Ovary (tissue), 3 donors: ENCODE data around the gene COX6B2.

Experiments used
- CTCF ChIP-seq, 3 donors: fragments of 450-650 bp in 2 of 3; fragments of 200-600 bp in 1 of 3; IDR thresholded peaks; one replicate each; pipeline versions ENCODE4 v1.5.1 to v1.8.0; 2016 to 2022; ENCODE audit warnings: antibody characterized with exemption in 3 of 3, mild to moderate bottlenecking in 1 of 3
- EP300 ChIP-seq: sonication (generic); formaldehyde crosslinking; IDR thresholded peaks from one replicate; pipeline ENCODE4 v1.6.1; 2017; ENCODE audit warnings: antibody characterized with exemption
- POLR2A ChIP-seq: fragments of 450-650 bp; IDR thresholded peaks from one replicate; pipeline ENCODE4 v1.6.1; 2017; ENCODE audit warnings: antibody characterized with exemption, mild to moderate bottlenecking, moderate library complexity
- donor health status: DM: no; HTN: no; CAD: no.

- no peak for TF ChIP-seq POLR2A
- TF ChIP-seq CTCF (IDR thresholded peaks at IDR 0.05), result no peak
- no peak for TF ChIP-seq EP300
Measured at GRCh38 chr19:55333870-55334269, 20.6 kb downstream of the COX6B2 start.
